HepG2 (cell line): ENCODE data around the gene RAB3GAP1. TPM values are rescaled to one million over a fixed set of nuclear protein-coding genes. Genes with fewer than 3 reads are reported as not detected.

Source experiments
- CENPT ChIP-seq: sonication (generic); formaldehyde crosslinking; IDR thresholded peaks from 2 replicates; pipeline ENCODE4 v1.8.0; 2022; ENCODE audit warnings: low read depth, mild to moderate bottlenecking, moderate library complexity, missing genetic modification reagents
- CENPX ChIP-seq: sonication (generic); formaldehyde crosslinking; IDR thresholded peaks from 2 replicates; pipeline ENCODE4 v1.9.0; 2021; ENCODE audit warnings: mild to moderate bottlenecking, missing genetic modification reagents, moderate library complexity
- CHD2 ChIP-seq: IDR thresholded peaks from 2 replicates; pipeline ENCODE4 v1.6.1; 2011; ENCODE audit warnings: low read depth, low read length, improper control_type of control experiment
- GTF2F1 ChIP-seq: fragments of 150-350 bp; IDR thresholded peaks from 2 replicates; pipeline ENCODE4 v1.6.1; 2014; ENCODE audit warnings: low read length
- MAZ ChIP-seq, 2 experiments: sonication (generic) in 1 of 2; formaldehyde crosslinking in 1 of 2; IDR thresholded peaks; 2 replicates each; pipeline versions ENCODE4 v1.5.0 to v1.6.1; 2012 to 2020; ENCODE audit warnings: low read depth in 2 of 2, mild to moderate bottlenecking in 2 of 2, borderline replicate concordance in 1 of 2, improper control_type of control experiment in 1 of 2, low read length in 1 of 2, missing genetic modification reagents in 1 of 2, moderate library complexity in 1 of 2
- SIX4 ChIP-seq: sonication (generic); formaldehyde crosslinking; IDR thresholded peaks from 2 replicates; pipeline ENCODE4 v1.4.0; 2020; ENCODE audit warnings: missing genetic modification reagents
- TIGD3 ChIP-seq: sonication (generic); formaldehyde crosslinking; IDR thresholded peaks from 2 replicates; pipeline ENCODE4 v1.5.1; 2020; ENCODE audit warnings: mild to moderate bottlenecking, missing genetic modification reagents, borderline replicate concordance
- ZNF331 ChIP-seq: sonication (generic); formaldehyde crosslinking; IDR thresholded peaks from 2 replicates; pipeline ENCODE4 v1.4.0; 2020; ENCODE audit warnings: missing genetic modification reagents
- ZNF737 ChIP-seq: sonication (generic); formaldehyde crosslinking; IDR thresholded peaks from 2 replicates; pipeline ENCODE4 v1.5.0; 2020; ENCODE audit warnings: missing genetic modification reagents, mild to moderate bottlenecking, borderline replicate concordance
- ZSCAN29 ChIP-seq: sonication (generic); formaldehyde crosslinking; conservative IDR thresholded peaks from 2 replicates; pipeline ENCODE4 v1.4.0; 2020; ENCODE audit warnings: mild to moderate bottlenecking, missing genetic modification reagents
- ZSCAN30 ChIP-seq: sonication (generic); formaldehyde crosslinking; IDR thresholded peaks from 2 replicates; pipeline ENCODE4 v1.5.0; 2020; ENCODE audit warnings: mild to moderate bottlenecking, missing genetic modification reagents
- polyA plus RNA-seq, 8 experiments: library from polyadenylated mRNA; depleted of rRNA in 3 of 8; stranded (reverse) in 7 of 8; unstranded in 1 of 8; fragments of >200 nt; fragmentation: Illumina TruSeq in 4 of 8; extraction: Trizol in 4 of 8; gene quantifications; 2 replicates each; pipeline versions ENCODE4 v1.2.1 to v1.2.3, GENCODE V29; 2011 to 2016; ENCODE audit warnings: low read depth in 4 of 8, missing spikeins in 1 of 8, mixed read lengths in 1 of 8; ENCODE audit not compliant: insufficient read depth in 1 of 8
- total RNA-seq, 5 experiments: library from RNA; depleted of rRNA; stranded (reverse); fragments of >200 nt; fragmentation: Illumina TruSeq; extraction: Trizol; gene quantifications; 2 replicates each; pipeline ENCODE4 v1.2.3, GENCODE V29; 2016; ENCODE audit warnings: low read depth in 1 of 5
- TF ChIP-seq, protein P1 (sequence below), 2 experiments: fragments of 450-650 bp in 1 of 2; sonication (generic) in 1 of 2; formaldehyde crosslinking in 1 of 2; IDR thresholded peaks; 2 replicates each; pipeline versions ENCODE4 v1.6.1 to v1.8.0; 2016 to 2022; ENCODE audit warnings: antibody characterized with exemption in 1 of 2, mild to moderate bottlenecking in 1 of 2, missing genetic modification reagents in 1 of 2

Gene RAB3GAP1
- total and polyA plus RNA-seq, 2 of the 13 experiments (the other 11 are each of a cell fraction or from before 2014, with no cell fraction given), result 15.2 to 48.8 TPM

GRCh38 chr2:135052997-135053474 lies 944 bp downstream of the RAB3GAP1 start (continued):
- TF ChIP-seq, protein P1, sequence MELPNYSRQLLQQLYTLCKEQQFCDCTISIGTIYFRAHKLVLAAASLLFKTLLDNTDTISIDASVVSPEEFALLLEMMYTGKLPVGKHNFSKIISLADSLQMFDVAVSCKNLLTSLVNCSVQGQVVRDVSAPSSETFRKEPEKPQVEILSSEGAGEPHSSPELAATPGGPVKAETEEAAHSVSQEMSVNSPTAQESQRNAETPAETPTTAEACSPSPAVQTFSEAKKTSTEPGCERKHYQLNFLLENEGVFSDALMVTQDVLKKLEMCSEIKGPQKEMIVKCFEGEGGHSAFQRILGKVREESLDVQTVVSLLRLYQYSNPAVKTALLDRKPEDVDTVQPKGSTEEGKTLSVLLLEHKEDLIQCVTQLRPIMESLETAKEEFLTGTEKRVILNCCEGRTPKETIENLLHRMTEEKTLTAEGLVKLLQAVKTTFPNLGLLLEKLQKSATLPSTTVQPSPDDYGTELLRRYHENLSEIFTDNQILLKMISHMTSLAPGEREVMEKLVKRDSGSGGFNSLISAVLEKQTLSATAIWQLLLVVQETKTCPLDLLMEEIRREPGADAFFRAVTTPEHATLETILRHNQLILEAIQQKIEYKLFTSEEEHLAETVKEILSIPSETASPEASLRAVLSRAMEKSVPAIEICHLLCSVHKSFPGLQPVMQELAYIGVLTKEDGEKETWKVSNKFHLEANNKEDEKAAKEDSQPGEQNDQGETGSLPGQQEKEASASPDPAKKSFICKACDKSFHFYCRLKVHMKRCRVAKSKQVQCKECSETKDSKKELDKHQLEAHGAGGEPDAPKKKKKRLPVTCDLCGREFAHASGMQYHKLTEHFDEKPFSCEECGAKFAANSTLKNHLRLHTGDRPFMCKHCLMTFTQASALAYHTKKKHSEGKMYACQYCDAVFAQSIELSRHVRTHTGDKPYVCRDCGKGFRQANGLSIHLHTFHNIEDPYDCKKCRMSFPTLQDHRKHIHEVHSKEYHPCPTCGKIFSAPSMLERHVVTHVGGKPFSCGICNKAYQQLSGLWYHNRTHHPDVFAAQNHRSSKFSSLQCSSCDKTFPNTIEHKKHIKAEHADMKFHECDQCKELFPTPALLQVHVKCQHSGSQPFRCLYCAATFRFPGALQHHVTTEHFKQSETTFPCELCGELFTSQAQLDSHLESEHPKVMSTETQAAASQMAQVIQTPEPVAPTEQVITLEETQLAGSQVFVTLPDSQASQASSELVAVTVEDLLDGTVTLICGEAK (IDR thresholded peaks at IDR 0.05), result no peak
- TF ChIP-seq, protein P1 (CRISPR knock-in tag; IDR thresholded peaks at IDR 0.05), result no peak
- TF ChIP-seq CENPT (CRISPR knock-in tag) (no peak), GTF2F1 (no peak), TIGD3 (CRISPR knock-in tag) (no peak), ZSCAN30 (CRISPR knock-in tag) (no peak), SIX4 (CRISPR knock-in tag) (no peak), ZNF331 (CRISPR knock-in tag) (no peak), CHD2 (no peak), MAZ (IDR thresholded peaks at IDR 0.05; ENCODE audit: borderline replicate concordance, low read depth, low read length) (no peak), MAZ (CRISPR knock-in tag; IDR thresholded peaks at IDR 0.05; ENCODE audit: low read depth) (no peak), ZSCAN29 (CRISPR knock-in tag) (no peak), ZNF737 (0 out of 2 replicates have a peak, but pooled peaks have one; percentile 51), CENPX (CRISPR knock-in tag) (no peak)
